Mesenchymal stem cell (in vitro differentiated cells and primary cell): Measurements from ENCODE around the gene CCNI.

Experiments
- DNase-seq: peaks from one replicate; pipeline ENCODE4 v3.0.0-alpha.2; 2013
- H2AFZ ChIP-seq: one replicate; pipeline ENCODE4 v1.6.1; 2013; ENCODE audit warnings: low read depth, mild to moderate bottlenecking, control low read depth, inconsistent platforms, low read length, moderate library complexity
- H2AK5ac ChIP-seq: 2 replicates; pipeline ENCODE4 v1.6.1; 2013; ENCODE audit warnings: low read length, moderate library complexity, mild to moderate bottlenecking, inconsistent platforms; ENCODE audit not compliant: severe bottlenecking
- H2BK120ac ChIP-seq: one replicate; pipeline ENCODE4 v1.6.1; 2013; ENCODE audit warnings: low read depth, mild to moderate bottlenecking, inconsistent platforms, low read length, moderate library complexity
- H2BK12ac ChIP-seq, 2 experiments: one replicate each; pipeline ENCODE4 v1.6.1; 2013; ENCODE audit warnings: inconsistent platforms in 2 of 2, low read length in 2 of 2, mild to moderate bottlenecking in 2 of 2, moderate library complexity in 2 of 2, control low read depth in 1 of 2
- H2BK15ac ChIP-seq: one replicate; pipeline ENCODE4 v1.6.1; 2013; ENCODE audit warnings: mild to moderate bottlenecking, low read depth, inconsistent platforms; ENCODE audit not compliant: poor library complexity, severe bottlenecking
- H2BK5ac ChIP-seq: 2 replicates; pipeline ENCODE4 v1.6.1; 2013; ENCODE audit warnings: low read depth, mild to moderate bottlenecking, low read length, control low read depth, inconsistent platforms; ENCODE audit not compliant: poor library complexity, severe bottlenecking
- H3K14ac ChIP-seq, 2 experiments: one replicate each; pipeline ENCODE4 v1.6.1; 2013; ENCODE audit warnings: inconsistent platforms in 2 of 2, low read length in 2 of 2, control low read depth in 1 of 2, mild to moderate bottlenecking in 1 of 2, moderate library complexity in 1 of 2
- H3K18ac ChIP-seq, 2 experiments: one replicate each; pipeline ENCODE4 v1.6.1; 2013; ENCODE audit warnings: inconsistent platforms in 2 of 2, low read length in 2 of 2, control low read depth in 1 of 2, low read depth in 1 of 2, mild to moderate bottlenecking in 1 of 2
- H3K23ac ChIP-seq, 2 experiments: one replicate each; pipeline ENCODE4 v1.6.1; 2013; ENCODE audit warnings: inconsistent platforms in 2 of 2, low read length in 2 of 2, mild to moderate bottlenecking in 2 of 2, moderate library complexity in 2 of 2, control low read depth in 1 of 2
- H3K27ac ChIP-seq: 2 replicates; pipeline ENCODE4 v1.5.1; 2013; ENCODE audit warnings: mild to moderate bottlenecking, moderate library complexity, low read length, control low read depth, inconsistent platforms; ENCODE audit not compliant: poor library complexity, severe bottlenecking
- H3K27me3 ChIP-seq, 2 experiments: 2 replicates each; pipeline versions ENCODE4 v1.6.1 to v1.7.0; 2013; ENCODE audit warnings: low read length in 2 of 2, mild to moderate bottlenecking in 2 of 2, moderate library complexity in 2 of 2, control low read depth in 1 of 2, inconsistent platforms in 1 of 2; ENCODE audit not compliant: control insufficient read depth in 1 of 2, insufficient read depth in 1 of 2
- H3K36me3 ChIP-seq, 2 experiments: 2 replicates each; pipeline versions ENCODE4 v1.6.1 to v1.7.0; 2013; ENCODE audit warnings: low read length in 2 of 2, control low read depth in 1 of 2, inconsistent platforms in 1 of 2, low read depth in 1 of 2, mild to moderate bottlenecking in 1 of 2; ENCODE audit not compliant: insufficient read depth in 2 of 2, control insufficient read depth in 1 of 2
- H3K4ac ChIP-seq, 2 experiments: one replicate each; pipeline ENCODE4 v1.6.1; 2013; ENCODE audit warnings: inconsistent platforms in 2 of 2, low read length in 2 of 2, mild to moderate bottlenecking in 2 of 2, moderate library complexity in 2 of 2, control low read depth in 1 of 2, low read depth in 1 of 2
- H3K4me1 ChIP-seq: 2 replicates; pipeline ENCODE4 v1.6.1; 2013; ENCODE audit warnings: low read depth, low read length, control low read depth; ENCODE audit not compliant: control insufficient read depth, insufficient read depth
- H3K4me2 ChIP-seq: 2 replicates; pipeline ENCODE4 v1.6.1; 2013; ENCODE audit warnings: low read length, mild to moderate bottlenecking, inconsistent platforms; ENCODE audit not compliant: poor library complexity, severe bottlenecking
- H3K4me3 ChIP-seq, 2 experiments: 2 replicates each; pipeline versions ENCODE4 v1.5.1 to v1.7.0; 2013; ENCODE audit warnings: low read length in 2 of 2, mild to moderate bottlenecking in 2 of 2, control low read depth in 1 of 2, low read depth in 1 of 2; ENCODE audit not compliant: insufficient read depth in 1 of 2
- H3K79me1 ChIP-seq: replicated peaks from 2 replicates; pipeline ENCODE4 v1.6.1; 2013; ENCODE audit warnings: mild to moderate bottlenecking, control low read depth, low read length, inconsistent platforms; ENCODE audit not compliant: poor library complexity, severe bottlenecking
- H3K9ac ChIP-seq: 2 replicates; pipeline ENCODE4 v1.7.0; 2013; ENCODE audit warnings: mild to moderate bottlenecking, low read length, moderate library complexity
- H3K9me3 ChIP-seq: 2 replicates; pipeline ENCODE4 v1.7.0; 2013; ENCODE audit warnings: mild to moderate bottlenecking, low read length; ENCODE audit not compliant: control insufficient read depth
- H4K8ac ChIP-seq: one replicate; pipeline ENCODE4 v1.6.1; 2013; ENCODE audit warnings: inconsistent platforms, mild to moderate bottlenecking, low read length, moderate library complexity
- H4K91ac ChIP-seq: one replicate; pipeline ENCODE4 v1.6.1; 2013; ENCODE audit warnings: mild to moderate bottlenecking, low read length, inconsistent platforms
- WGBS: methylation state at CpG from one replicate; pipeline ENCODE4 v1.1.7; 2013; ENCODE audit warnings: mixed read lengths; 5-methylcytosine and 5-hydroxymethylcytosine counted together

Gene CCNI

GRCh38 chr4:77014256-77014655 lies 61.5 kb downstream of the CCNI start:
- Histone ChIP-seq H3K79me1 (peaks cover 10% of the 10 kb centered on the region), H3K9me3 (no peaks in the 10 kb centered on the region), H3K4me1 (peaks cover 12% of the 10 kb centered on the region), H2BK5ac (no peak overlapping the region), H3K4ac (no peak overlapping the region), H3K14ac (no peak overlapping the region), H3K4me2 (no peak overlapping the region), H3K27me3 (no peaks in the 10 kb centered on the region), H2BK120ac (no peak overlapping the region), H2AK5ac (no peak overlapping the region), H4K91ac (no peak overlapping the region), H3K23ac (no peak overlapping the region), H3K27ac (peak overlapping the region; percentile 50), H3K9ac (no peak overlapping the region), H3K36me3 (peaks cover 22 to 66% of the 10 kb centered on the region in 2 experiments), H3K18ac (no peak overlapping the region), H2BK15ac (no peak overlapping the region), H2AFZ (no peak overlapping the region), H4K8ac (no peak overlapping the region), H2BK12ac (no peak overlapping the region), H3K4me3 (no peak overlapping the region)
- DNase-seq, result no peak
- WGBS, result 67% methylated on average over 1 of the region's 1 CpG

DNA sequence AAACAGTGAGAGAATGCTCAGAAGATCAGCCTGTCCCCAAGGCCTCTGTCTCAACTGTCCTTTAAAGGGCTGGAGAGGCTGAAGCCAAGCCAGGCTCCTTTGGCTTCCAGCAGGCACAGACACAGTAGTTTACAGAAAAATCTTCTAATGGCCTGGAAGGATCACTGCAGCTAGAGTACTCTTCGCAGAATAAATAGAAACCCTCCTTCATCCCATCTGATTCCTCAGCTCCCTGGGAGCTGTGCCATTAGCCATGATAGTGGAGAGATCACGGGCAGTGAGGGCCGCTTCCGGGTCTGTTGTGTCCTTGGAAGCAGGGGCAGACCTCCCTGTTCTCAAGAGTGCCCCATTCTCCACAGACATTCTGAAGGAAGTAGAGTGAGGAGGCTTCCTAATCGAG lies 63.1 kb downstream of the CCNI start:
- H2BK15ac ChIP-seq, result no peak overlapping the region
- H3K4me2 ChIP-seq, result no peak overlapping the region
- H3K4me3 ChIP-seq, result no peak overlapping the region
- H3K14ac ChIP-seq, result no peak overlapping the region
- DNase-seq, result no peak
- peaks cover 5% of the 10 kb centered on the region for H3K79me1 ChIP-seq
- no peaks in the 10 kb centered on the region for H3K27me3 ChIP-seq
- H3K9me3 ChIP-seq, result no peaks in the 10 kb centered on the region
- no peak overlapping the region for H2AFZ ChIP-seq
- peak overlapping the region in 1 of 2 experiments; percentile 88 for H3K18ac ChIP-seq
- peaks cover 10% of the 10 kb centered on the region for H3K4me1 ChIP-seq
- H3K4ac ChIP-seq, result no peak overlapping the region
- peaks cover 13 to 68% of the 10 kb centered on the region in 2 experiments for H3K36me3 ChIP-seq
- no peak overlapping the region for H2BK5ac ChIP-seq
- H2BK120ac ChIP-seq, result no peak overlapping the region
- H4K8ac ChIP-seq, result peak overlapping the region; percentile 14
- WGBS, result 77% methylated on average over 4 of the region's 5 CpGs
- H4K91ac ChIP-seq, result no peak overlapping the region
- H3K9ac ChIP-seq, result no peak overlapping the region
- no peak overlapping the region for H2BK12ac ChIP-seq
- peak overlapping the region; percentile 33 for H3K27ac ChIP-seq
- H2AK5ac ChIP-seq, result peak overlapping the region; percentile 1
- H3K23ac ChIP-seq, result no peak overlapping the region

- H2AK5ac ChIP-seq, result peak overlapping the region; percentile 83
These were observed 64.9 kb downstream of the CCNI start for GRCh38 chr4:77010841-77011354.

GRCh38 chr4:77009511-77010115 lies 66.2 kb downstream of the CCNI start:
- Histone ChIP-seq H4K8ac (peak overlapping the region; percentile 2), H3K23ac (peak overlapping the region in 1 of 2 experiments; percentile 77), H3K9ac (no peak overlapping the region), H3K4me2 (no peak overlapping the region), H3K27me3 (no peaks in the 10 kb centered on the region), H3K4ac (peak overlapping the region in 1 of 2 experiments; percentile 69), H3K36me3 (peaks cover 8 to 70% of the 10 kb centered on the region in 2 experiments), H3K14ac (peak overlapping the region in 1 of 2 experiments; percentile 89), H2AK5ac (peak overlapping the region; percentile 67), H2BK15ac (no peak overlapping the region), H3K4me3 (no peak overlapping the region), H3K4me1 (peaks cover 9% of the 10 kb centered on the region), H2BK12ac (peak overlapping the region; percentile 4 to 64), H3K79me1 (peaks cover 5% of the 10 kb centered on the region), H2BK5ac (no peak overlapping the region), H3K18ac (peak overlapping the region in 1 of 2 experiments; percentile 82), H2BK120ac (no peak overlapping the region), H3K9me3 (no peaks in the 10 kb centered on the region), H4K91ac (no peak overlapping the region), H2AFZ (no peak overlapping the region), H3K27ac (peak overlapping the region; percentile 70)
- DNase-seq, result no peak

More at GRCh38 chr4:77010841-77011354, 64.9 kb downstream of the CCNI start:
- Histone ChIP-seq H3K4me3 (no peak overlapping the region), H4K8ac (peak overlapping the region; percentile 66), H3K27ac (peak overlapping the region; percentile 90), H3K36me3 (peaks cover 11 to 71% of the 10 kb centered on the region in 2 experiments), H3K27me3 (no peaks in the 10 kb centered on the region), H3K4ac (no peak overlapping the region), H2BK120ac (no peak overlapping the region), H3K18ac (peak overlapping the region in 1 of 2 experiments; percentile 73), H3K9ac (peak overlapping the region; percentile 41), H2BK5ac (peak overlapping the region; percentile 89), H3K79me1 (peaks cover 5% of the 10 kb centered on the region), H4K91ac (peak overlapping the region; percentile 19), H3K9me3 (no peaks in the 10 kb centered on the region), H2BK15ac (peak overlapping the region; percentile 30), H2AFZ (no peak overlapping the region), H3K23ac (no peak overlapping the region), H3K4me2 (no peak overlapping the region), H2BK12ac (peak overlapping the region; percentile 29 to 97), H3K4me1 (peaks cover 9% of the 10 kb centered on the region), H3K14ac (peak overlapping the region in 1 of 2 experiments; percentile 82)
- peak; percentile 91 for DNase-seq
- WGBS, result 5% methylated on average over 3 of the region's 3 CpGs
